Thyroid gland (tissue), 4 donors: ENCODE data around the gene VPS52. TPM values are rescaled to one million over a fixed set of nuclear protein-coding genes. Genes with fewer than 3 reads are reported as not detected.

ENCODE experiments used
- DNase-seq, 2 donors: peaks; one replicate each; pipeline ENCODE4 v3.0.0-alpha.2; 2019
- H3K27ac ChIP-seq, 3 donors: fragments of 200-600 bp; sonication (generic); 1 replicate in 2 of 3; 2 replicates in 1 of 3; pipeline ENCODE4 v1.5.1; 2016 to 2019; ENCODE audit warnings: mild to moderate bottlenecking in 1 of 3, moderate library complexity in 1 of 3
- H3K27me3 ChIP-seq: fragments of 200-600 bp; sonication (generic); one replicate; pipeline ENCODE4 v1.5.1; 2019
- H3K36me3 ChIP-seq, 2 donors: fragments of 200-600 bp; sonication (generic); one replicate each; pipeline ENCODE4 v1.5.1; 2016 to 2019
- H3K4me1 ChIP-seq, 2 donors: fragments of 200-600 bp; sonication (generic); one replicate each; pipeline ENCODE4 v1.5.1; 2017 to 2019
- H3K4me3 ChIP-seq, 3 donors: fragments of 200-600 bp; sonication (generic); replicated peaks in 1 of 3; 1 replicate in 2 of 3; 2 replicates in 1 of 3; pipeline ENCODE4 v1.5.1; 2016; ENCODE audit warnings: mild to moderate bottlenecking in 1 of 3
- H3K9me3 ChIP-seq: fragments of 200-600 bp; sonication (generic); one replicate; pipeline ENCODE4 v1.5.1; 2017
- POLR2A ChIP-seq, 2 donors: fragments of 450-650 bp; IDR thresholded peaks; one replicate each; pipeline ENCODE4 v1.6.1; 2017; ENCODE audit warnings: antibody characterized with exemption in 2 of 2, mild to moderate bottlenecking in 2 of 2, moderate library complexity in 1 of 2
- WGBS, 2 donors: methylation state at CpG; one replicate each; pipeline ENCODE4 v1.1.5; 2017; 5-methylcytosine and 5-hydroxymethylcytosine counted together
- intact Hi-C: fragments of 100-400 bp; cut with DNase I; formaldehyde crosslinking; loops from one replicate; pipeline ENCODE4 v1.15.1; 2023
- total RNA-seq, 4 donors: library from RNA; depleted of rRNA; stranded (reverse); fragments of >200 nt; gene quantifications; one replicate each; pipeline ENCODE4 v1.2.3, GENCODE V29; 2016
- TF ChIP-seq, protein P1 (sequence below), 6 experiments: fragments of 200-600 bp in 3 of 6; fragments of 450-650 bp in 3 of 6; sonication (generic) in 3 of 6; IDR thresholded peaks; one replicate each; pipeline ENCODE4 v1.5.1; 2016 to 2019; ENCODE audit warnings: antibody characterized with exemption in 6 of 6, mild to moderate bottlenecking in 2 of 6, inconsistent platforms in 1 of 6, moderate library complexity in 1 of 6

Gene VPS52, protein sequence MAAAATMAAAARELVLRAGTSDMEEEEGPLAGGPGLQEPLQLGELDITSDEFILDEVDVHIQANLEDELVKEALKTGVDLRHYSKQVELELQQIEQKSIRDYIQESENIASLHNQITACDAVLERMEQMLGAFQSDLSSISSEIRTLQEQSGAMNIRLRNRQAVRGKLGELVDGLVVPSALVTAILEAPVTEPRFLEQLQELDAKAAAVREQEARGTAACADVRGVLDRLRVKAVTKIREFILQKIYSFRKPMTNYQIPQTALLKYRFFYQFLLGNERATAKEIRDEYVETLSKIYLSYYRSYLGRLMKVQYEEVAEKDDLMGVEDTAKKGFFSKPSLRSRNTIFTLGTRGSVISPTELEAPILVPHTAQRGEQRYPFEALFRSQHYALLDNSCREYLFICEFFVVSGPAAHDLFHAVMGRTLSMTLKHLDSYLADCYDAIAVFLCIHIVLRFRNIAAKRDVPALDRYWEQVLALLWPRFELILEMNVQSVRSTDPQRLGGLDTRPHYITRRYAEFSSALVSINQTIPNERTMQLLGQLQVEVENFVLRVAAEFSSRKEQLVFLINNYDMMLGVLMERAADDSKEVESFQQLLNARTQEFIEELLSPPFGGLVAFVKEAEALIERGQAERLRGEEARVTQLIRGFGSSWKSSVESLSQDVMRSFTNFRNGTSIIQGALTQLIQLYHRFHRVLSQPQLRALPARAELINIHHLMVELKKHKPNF
- 10 to 100 TPM; 45.5 to 64.8 (median 54.8) TPM for total RNA-seq

DNA sequence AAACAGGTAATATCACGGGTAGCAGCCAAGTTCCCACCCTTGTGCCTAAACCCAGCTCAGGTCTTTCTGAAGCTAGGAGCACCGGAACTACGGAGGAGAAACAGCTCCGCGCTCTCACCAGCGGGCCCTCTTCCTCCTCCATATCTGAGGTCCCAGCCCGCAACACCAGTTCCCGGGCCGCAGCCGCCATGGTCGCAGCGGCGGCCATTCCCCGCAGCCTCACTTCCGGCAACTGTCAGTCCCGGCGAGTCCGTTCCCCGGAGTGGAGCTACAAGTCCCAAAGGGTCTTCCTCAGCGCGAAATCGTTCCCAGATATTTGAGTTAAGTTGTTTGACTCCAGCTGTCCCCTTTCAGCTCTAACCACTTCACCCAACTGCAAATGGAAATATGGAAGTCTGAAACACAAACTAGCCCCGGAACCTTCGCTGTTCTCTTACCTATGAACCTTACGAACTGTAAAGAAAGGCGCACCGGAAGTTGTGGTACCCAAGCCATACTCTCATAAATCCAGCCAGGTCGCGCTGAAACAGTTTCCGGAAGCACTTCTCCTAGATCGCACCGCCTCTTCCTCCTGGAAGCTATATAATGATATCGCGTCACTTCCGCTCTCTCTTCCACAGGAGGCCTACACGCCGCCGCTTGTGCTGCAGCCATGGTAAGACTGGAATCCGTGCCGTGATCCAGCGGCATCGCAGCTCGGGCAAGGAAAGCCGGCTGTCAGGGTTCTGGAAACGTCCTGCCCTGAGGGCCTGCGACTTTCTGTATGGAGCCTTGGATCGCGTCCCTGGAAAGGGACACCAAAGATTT is at the start of gene VPS52, which contains the start of gene RPS18:
Gene VPS52 (minus strand): TSS at position 409 of the 807 bp plus-strand sequence. CDS start 201 bp downstream, at position 208.
Gene RPS18 (plus strand): TSS at position 608 of the 807 bp plus-strand sequence. CDS start 45 bp downstream, at position 653.
- 0% methylated on average over 12 to 32 of the region's 48 CpGs for WGBS, 2 donors
- peak; percentile 89 to 97 for TF ChIP-seq POLR2A (IDR thresholded peaks at IDR 0.05)
- TF ChIP-seq, protein P1, sequence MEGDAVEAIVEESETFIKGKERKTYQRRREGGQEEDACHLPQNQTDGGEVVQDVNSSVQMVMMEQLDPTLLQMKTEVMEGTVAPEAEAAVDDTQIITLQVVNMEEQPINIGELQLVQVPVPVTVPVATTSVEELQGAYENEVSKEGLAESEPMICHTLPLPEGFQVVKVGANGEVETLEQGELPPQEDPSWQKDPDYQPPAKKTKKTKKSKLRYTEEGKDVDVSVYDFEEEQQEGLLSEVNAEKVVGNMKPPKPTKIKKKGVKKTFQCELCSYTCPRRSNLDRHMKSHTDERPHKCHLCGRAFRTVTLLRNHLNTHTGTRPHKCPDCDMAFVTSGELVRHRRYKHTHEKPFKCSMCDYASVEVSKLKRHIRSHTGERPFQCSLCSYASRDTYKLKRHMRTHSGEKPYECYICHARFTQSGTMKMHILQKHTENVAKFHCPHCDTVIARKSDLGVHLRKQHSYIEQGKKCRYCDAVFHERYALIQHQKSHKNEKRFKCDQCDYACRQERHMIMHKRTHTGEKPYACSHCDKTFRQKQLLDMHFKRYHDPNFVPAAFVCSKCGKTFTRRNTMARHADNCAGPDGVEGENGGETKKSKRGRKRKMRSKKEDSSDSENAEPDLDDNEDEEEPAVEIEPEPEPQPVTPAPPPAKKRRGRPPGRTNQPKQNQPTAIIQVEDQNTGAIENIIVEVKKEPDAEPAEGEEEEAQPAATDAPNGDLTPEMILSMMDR (IDR thresholded peaks at IDR 0.05): peak in 1 of 6 experiments; percentile 2
- peaks cover 41 to 45% of the 10 kb centered on the region in 2 donors for H3K36me3 ChIP-seq
- peak within 1 kb of the TSS; percentile 86 to 92 (median 90) for H3K27ac ChIP-seq
- H3K27me3 ChIP-seq: no peaks in the 10 kb centered on the region
- intact Hi-C loops: no loop called here
- H3K4me1 ChIP-seq: peaks cover 20 to 45% of the 10 kb centered on the region in 2 donors
- no peaks in the 10 kb centered on the region for H3K9me3 ChIP-seq
- peak within 1 kb of the TSS; percentile 79 to 95 (median 84) for H3K4me3 ChIP-seq
- peak; percentile 92 to 94 for DNase-seq

DNA sequence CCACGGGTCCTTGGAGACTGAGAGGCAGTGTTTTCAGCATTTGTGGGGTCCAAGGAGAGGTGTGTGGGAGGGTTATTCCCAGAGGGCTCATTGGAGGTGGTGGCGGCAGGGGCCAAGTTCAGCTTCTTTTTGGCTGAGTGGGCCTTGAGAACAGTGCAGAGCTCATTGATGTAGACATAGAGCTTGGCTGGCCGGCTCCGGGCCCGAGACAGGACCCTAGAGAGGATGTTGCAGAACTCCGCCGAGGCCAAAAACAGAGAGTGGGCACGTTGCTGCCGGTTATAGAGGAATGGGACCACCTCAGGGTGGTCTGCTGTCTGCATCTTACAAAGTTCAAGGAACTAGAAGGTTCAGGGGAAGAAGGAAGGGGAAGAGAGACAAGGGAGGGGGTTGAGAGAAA is 49.6 kb upstream of the VPS52 start:
- Histone ChIP-seq H3K27me3 (no peaks in the 10 kb centered on the region), H3K36me3 (peaks cover 19 to 26% of the 10 kb centered on the region in 2 donors), H3K9me3 (no peaks in the 10 kb centered on the region), H3K27ac (peak overlapping the region in 1 of 3 donors; percentile 77), H3K4me1 (peaks cover 24 to 46% of the 10 kb centered on the region in 2 donors), H3K4me3 (no peak overlapping the region)
- TF ChIP-seq, protein P1 (IDR thresholded peaks at IDR 0.05): no peak
- no peak for TF ChIP-seq POLR2A (IDR thresholded peaks at IDR 0.05)
- 71 to 79% methylated on average over 9 of the region's 9 CpGs for WGBS, 2 donors
- DNase-seq: no peak
- intact Hi-C loops: no loop called here

DNA sequence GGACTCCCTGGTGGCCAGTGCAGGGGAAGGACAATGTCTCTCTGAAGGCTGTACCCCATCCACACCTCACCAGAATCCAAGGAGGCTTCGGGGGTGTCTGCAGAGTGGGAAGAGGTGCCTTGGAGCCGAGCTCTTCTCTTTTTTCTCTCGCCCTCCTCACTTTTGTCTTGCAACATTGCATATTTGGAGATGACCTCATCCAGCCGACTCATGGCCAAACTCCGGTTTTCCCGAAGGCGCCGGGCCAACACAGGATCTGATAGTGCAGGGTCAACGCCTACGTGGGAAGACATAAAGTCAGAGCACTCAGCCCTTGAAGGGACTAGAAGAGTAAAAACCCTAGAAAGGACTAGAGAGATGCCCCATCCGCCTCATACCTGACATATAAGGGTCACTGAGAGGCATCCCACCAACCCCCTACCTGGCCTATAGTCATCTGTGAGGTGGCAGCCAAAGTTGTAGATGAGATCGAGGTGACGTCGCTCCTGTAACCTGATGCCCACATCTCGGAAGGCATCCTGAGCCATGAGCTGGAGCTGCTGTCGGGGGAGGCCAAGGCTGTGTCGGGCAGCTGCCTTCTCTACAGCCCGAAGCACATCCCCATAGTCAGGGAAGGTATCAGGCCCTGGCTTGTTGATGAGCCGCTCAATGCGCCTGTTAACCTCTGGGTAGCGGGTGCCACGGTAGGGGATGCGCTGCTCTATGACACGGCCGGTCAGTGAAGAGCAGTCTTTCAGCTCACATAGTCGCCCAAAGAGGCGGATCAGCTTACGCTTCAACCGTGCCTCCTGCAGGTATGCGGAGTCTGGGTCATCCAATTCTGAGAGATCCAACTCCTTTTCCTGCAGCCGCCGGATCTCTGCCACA is 48.9 kb upstream of the VPS52 start:
- DNase-seq: no peak
- Histone ChIP-seq H3K27ac (no peak overlapping the region), H3K9me3 (no peaks in the 10 kb centered on the region), H3K36me3 (peaks cover 19 to 26% of the 10 kb centered on the region in 2 donors), H3K27me3 (no peaks in the 10 kb centered on the region), H3K4me3 (no peak overlapping the region), H3K4me1 (peaks cover 24 to 50% of the 10 kb centered on the region in 2 donors)
- 79 to 84% methylated on average over 20 to 27 of the region's 32 CpGs for WGBS, 2 donors
- TF ChIP-seq, protein P1 (IDR thresholded peaks at IDR 0.05): no peak
- TF ChIP-seq POLR2A (IDR thresholded peaks at IDR 0.05): no peak
- intact Hi-C loops: no loop called here

DNA sequence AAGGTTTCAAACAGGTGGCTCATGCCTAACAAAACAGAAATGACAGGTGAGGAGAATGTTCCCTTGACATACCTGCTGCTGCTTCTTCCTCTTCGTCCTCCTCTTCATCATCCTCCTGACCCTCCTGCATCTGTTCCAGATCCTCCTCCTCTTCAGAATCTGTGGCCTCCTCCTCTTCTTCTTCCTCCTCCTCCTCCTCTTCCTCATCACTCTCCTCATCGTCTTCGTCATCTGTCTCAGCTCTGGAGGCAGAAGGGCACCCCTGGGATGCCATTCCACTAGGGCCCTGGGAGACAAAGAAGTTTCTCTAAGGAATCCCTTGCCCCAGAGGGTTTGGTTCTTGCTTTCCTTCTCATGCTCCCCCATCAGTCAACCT is 48.3 kb upstream of the VPS52 start:
- Histone ChIP-seq H3K27ac (no peak overlapping the region), H3K4me1 (peaks cover 28 to 56% of the 10 kb centered on the region in 2 donors), H3K4me3 (no peak overlapping the region), H3K27me3 (no peaks in the 10 kb centered on the region), H3K36me3 (peaks cover 19 to 26% of the 10 kb centered on the region in 2 donors), H3K9me3 (no peaks in the 10 kb centered on the region)
- DNase-seq: no peak
- TF ChIP-seq POLR2A (IDR thresholded peaks at IDR 0.05): no peak
- TF ChIP-seq, protein P1 (IDR thresholded peaks at IDR 0.05): no peak
- 88 to 96% methylated on average over 3 of the region's 3 CpGs for WGBS, 2 donors
- intact Hi-C loops: no loop called here
